WTC11 (cell line): ENCODE data around the gene CHD9NB. TPM values are rescaled to one million over a fixed set of nuclear protein-coding genes. Genes with fewer than 3 reads are reported as not detected.

Experiments
- ATAC-seq: fragments of 200-7000 bp; cut with Tn5 transposase; 2 replicates; pipeline ENCODE4 v1.10.0; 2021; ENCODE audit warnings: mild to moderate bottlenecking, moderate library complexity
- CTCF ChIA-PET: fragments of 300-600 bp; sonication (Branson Sonifier 250); formaldehyde crosslinking; loops from one replicate; lab custom pipeline; 2021; ENCODE audit warnings: antibody characterized with exemption; lab: Charles Lee
- POLR2A ChIA-PET: fragments of 350-600 bp; sonication (Branson Sonifier 250); formaldehyde crosslinking; loops from one replicate; lab custom pipeline; 2021; ENCODE audit warnings: antibody characterized with exemption; lab: Charles Lee
- DNase-seq: peaks from one replicate; pipeline ENCODE4 v3.0.0; 2021; ENCODE audit warnings: low spot score
- H3K27ac Mint-ChIP-seq: 2 replicates; pipeline ENCODE4 v1.8.0; 2021; ENCODE audit warnings: mixed read lengths
- H3K27me3 Mint-ChIP-seq: 2 replicates; pipeline ENCODE4 v1.8.0; 2021; ENCODE audit warnings: low read depth, mild to moderate bottlenecking, moderate library complexity, mixed read lengths
- H3K36me3 Mint-ChIP-seq: 2 replicates; pipeline ENCODE4 v1.8.0; 2021; ENCODE audit warnings: mixed read lengths
- H3K4me1 Mint-ChIP-seq: 2 replicates; pipeline ENCODE4 v1.8.0; 2022; ENCODE audit warnings: mixed read lengths
- H3K4me3 Mint-ChIP-seq: 2 replicates; pipeline ENCODE4 v1.8.0; 2021; ENCODE audit warnings: mild to moderate bottlenecking, moderate library complexity, mixed read lengths
- H3K9me3 Mint-ChIP-seq: 2 replicates; pipeline ENCODE4 v1.8.0; 2021; ENCODE audit warnings: mixed read lengths
- CBFB ChIP-seq: sonication (generic); formaldehyde crosslinking; IDR thresholded peaks from 2 replicates; pipeline ENCODE4 v1.8.1; 2022; ENCODE audit warnings: mild to moderate bottlenecking, low read depth, missing genetic modification reagents
- CDX4 ChIP-seq: fragments of 250-450 bp; sonication (Bioruptor Pico); IDR thresholded peaks from 2 replicates; pipeline ENCODE4 v1.9.0; 2021; ENCODE audit warnings: moderate library complexity, mild to moderate bottlenecking, inconsistent platforms, borderline replicate concordance
- CTCF ChIP-seq: fragments of 200-600 bp; IDR thresholded peaks from 2 replicates; pipeline ENCODE4 v1.8.0; 2022; ENCODE audit warnings: antibody characterized with exemption
- ETV6 ChIP-seq: sonication (generic); formaldehyde crosslinking; IDR thresholded peaks from 2 replicates; pipeline ENCODE4 v1.8.1; 2022; ENCODE audit warnings: mild to moderate bottlenecking, missing genetic modification reagents
- HMGXB4 ChIP-seq: sonication (generic); formaldehyde crosslinking; IDR thresholded peaks from 2 replicates; pipeline ENCODE4 v1.8.1; 2023; ENCODE audit warnings: mild to moderate bottlenecking, moderate library complexity, missing genetic modification reagents
- JUN ChIP-seq: sonication (generic); formaldehyde crosslinking; IDR thresholded peaks from 2 replicates; pipeline ENCODE4 v1.8.0; 2023; ENCODE audit warnings: mild to moderate bottlenecking, missing genetic modification reagents
- KAT7 ChIP-seq: sonication (generic); formaldehyde crosslinking; IDR thresholded peaks from 2 replicates; pipeline ENCODE4 v1.8.1; 2023; ENCODE audit warnings: missing genetic modification reagents, mild to moderate bottlenecking, borderline replicate concordance
- NFE2L1 ChIP-seq: sonication (generic); formaldehyde crosslinking; IDR thresholded peaks from 2 replicates; pipeline ENCODE4 v1.8.1; 2023; ENCODE audit warnings: missing genetic modification reagents
- NFYB ChIP-seq: sonication (generic); formaldehyde crosslinking; conservative IDR thresholded peaks from 2 replicates; pipeline ENCODE4 v1.8.0; 2022; ENCODE audit warnings: low read depth, missing genetic modification reagents
- PRDM15 ChIP-seq: sonication (generic); formaldehyde crosslinking; IDR thresholded peaks from 2 replicates; pipeline ENCODE4 v1.8.0; 2022; ENCODE audit warnings: missing genetic modification reagents
- USF2 ChIP-seq: sonication (generic); formaldehyde crosslinking; IDR thresholded peaks from 2 replicates; pipeline ENCODE4 v1.8.1; 2023; ENCODE audit warnings: mild to moderate bottlenecking, missing genetic modification reagents, moderate library complexity
- ZNF416 ChIP-seq: fragments of 250-450 bp; sonication (Bioruptor Pico); IDR thresholded peaks from 2 replicates; pipeline ENCODE4 v1.9.0; 2021; ENCODE audit warnings: mild to moderate bottlenecking, inconsistent platforms
- ZNF532 ChIP-seq: fragments of 250-450 bp; sonication (Bioruptor Pico); IDR thresholded peaks from 2 replicates; pipeline ENCODE4 v1.9.0; 2021; ENCODE audit warnings: mild to moderate bottlenecking, borderline replicate concordance
- total RNA-seq: library from RNA; stranded (reverse); gene quantifications from 3 replicates; pipeline ENCODE4 v1.2.3, GENCODE V29; 2021
- TF ChIP-seq, protein P1 (sequence below): sonication (generic); formaldehyde crosslinking; IDR thresholded peaks from 2 replicates; pipeline ENCODE4 v1.8.0; 2022; ENCODE audit warnings: mild to moderate bottlenecking, missing genetic modification reagents
- TF ChIP-seq, protein P2 (sequence below): sonication (generic); formaldehyde crosslinking; IDR thresholded peaks from 2 replicates; pipeline ENCODE4 v1.8.1; 2022; ENCODE audit warnings: low read depth, missing genetic modification reagents, borderline replicate concordance

CHD9NB gene
- total RNA-seq, 1 experiment from 2014 or later: 3.5 TPM

DNA sequence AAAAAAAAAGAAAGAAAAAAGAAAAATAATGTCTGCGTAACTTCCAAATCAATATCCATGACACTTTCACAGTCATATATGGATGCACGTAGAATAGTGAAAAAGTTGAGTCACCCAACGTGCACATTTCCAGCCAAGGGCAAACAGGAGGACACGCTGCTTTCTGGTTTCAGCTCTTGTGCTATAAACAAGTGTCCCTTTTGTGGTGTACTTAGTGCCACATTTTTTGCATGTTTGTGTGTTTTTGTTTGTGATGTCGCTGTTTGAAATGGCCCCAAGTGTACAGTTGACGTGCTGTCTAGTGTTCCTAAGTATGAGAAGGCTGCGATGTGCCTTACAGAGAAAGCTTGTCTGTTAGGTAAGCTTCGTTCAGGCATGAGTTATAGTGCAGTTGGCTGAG, 5.0 kb upstream of the CHD9NB start (continued):
- no peak for TF ChIP-seq ZNF532 (CRISPR knock-in tag)

DNA sequence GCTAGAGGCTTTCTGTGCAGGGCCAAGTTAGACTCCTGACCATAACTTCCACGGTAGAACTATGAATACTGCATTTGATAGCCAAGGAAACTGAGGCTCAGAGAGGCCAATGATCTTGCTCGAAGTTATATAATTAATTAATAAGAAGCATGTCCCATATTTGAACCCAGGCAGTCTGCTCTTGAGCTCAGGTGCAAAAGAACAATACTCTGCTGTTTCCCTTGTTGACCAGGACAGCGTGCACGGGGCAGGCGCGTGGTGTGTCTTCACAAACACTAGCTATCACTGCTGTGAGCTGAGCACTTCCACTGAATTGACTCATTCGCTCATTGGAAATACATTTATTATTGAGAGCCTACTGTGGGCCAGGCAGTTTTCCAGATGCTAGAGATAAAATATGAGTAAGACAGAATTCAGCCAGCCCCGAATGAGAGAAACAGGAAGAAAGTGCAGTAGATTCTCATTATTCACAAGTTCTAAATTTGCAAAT, 3.7 kb upstream of the CHD9NB start:
- H3K4me1 Mint-ChIP-seq: peaks cover 41% of the 10 kb centered on the region
- H3K9me3 Mint-ChIP-seq: no peaks in the 10 kb centered on the region
- peaks cover 10% of the 10 kb centered on the region; the same call in 1 of the 2 replicates for H3K27me3 Mint-ChIP-seq
- ATAC-seq: no peak
- no peaks in the 10 kb centered on the region for H3K36me3 Mint-ChIP-seq
- ChIA-PET POLR2A (interaction anchor here (0.5 to 1.1 kb wide), 2 partner anchors 14 to 43 kb away, joined by 3 to 5 read pairs; no protein-coding TSS in a partner anchor), CTCF (interaction anchor here (0.7 to 2.6 kb wide), 5 partner anchors 13 to 227 kb away, joined by 3 to 21 read pairs (median 6); no protein-coding TSS in a partner anchor)
- 0 out of 2 replicates have a peak overlapping the region, but pooled peaks have one; percentile 33 for H3K4me3 Mint-ChIP-seq
- no peak overlapping the region for H3K27ac Mint-ChIP-seq
- DNase-seq: no peak
- no peak for TF ChIP-seq NFE2L1 (CRISPR knock-in tag)
- no peak for TF ChIP-seq PRDM15 (CRISPR knock-in tag)
- no peak for TF ChIP-seq HMGXB4 (CRISPR knock-in tag)
- no peak for TF ChIP-seq CBFB (CRISPR knock-in tag)
- TF ChIP-seq, protein P1, sequence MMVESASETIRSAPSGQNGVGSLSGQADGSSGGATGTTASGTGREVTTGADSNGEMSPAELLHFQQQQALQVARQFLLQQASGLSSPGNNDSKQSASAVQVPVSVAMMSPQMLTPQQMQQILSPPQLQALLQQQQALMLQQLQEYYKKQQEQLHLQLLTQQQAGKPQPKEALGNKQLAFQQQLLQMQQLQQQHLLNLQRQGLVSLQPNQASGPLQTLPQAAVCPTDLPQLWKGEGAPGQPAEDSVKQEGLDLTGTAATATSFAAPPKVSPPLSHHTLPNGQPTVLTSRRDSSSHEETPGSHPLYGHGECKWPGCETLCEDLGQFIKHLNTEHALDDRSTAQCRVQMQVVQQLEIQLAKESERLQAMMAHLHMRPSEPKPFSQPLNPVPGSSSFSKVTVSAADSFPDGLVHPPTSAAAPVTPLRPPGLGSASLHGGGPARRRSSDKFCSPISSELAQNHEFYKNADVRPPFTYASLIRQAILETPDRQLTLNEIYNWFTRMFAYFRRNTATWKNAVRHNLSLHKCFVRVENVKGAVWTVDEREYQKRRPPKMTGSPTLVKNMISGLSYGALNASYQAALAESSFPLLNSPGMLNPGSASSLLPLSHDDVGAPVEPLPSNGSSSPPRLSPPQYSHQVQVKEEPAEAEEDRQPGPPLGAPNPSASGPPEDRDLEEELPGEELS (CRISPR knock-in tag): no peak
- TF ChIP-seq, protein P2, sequence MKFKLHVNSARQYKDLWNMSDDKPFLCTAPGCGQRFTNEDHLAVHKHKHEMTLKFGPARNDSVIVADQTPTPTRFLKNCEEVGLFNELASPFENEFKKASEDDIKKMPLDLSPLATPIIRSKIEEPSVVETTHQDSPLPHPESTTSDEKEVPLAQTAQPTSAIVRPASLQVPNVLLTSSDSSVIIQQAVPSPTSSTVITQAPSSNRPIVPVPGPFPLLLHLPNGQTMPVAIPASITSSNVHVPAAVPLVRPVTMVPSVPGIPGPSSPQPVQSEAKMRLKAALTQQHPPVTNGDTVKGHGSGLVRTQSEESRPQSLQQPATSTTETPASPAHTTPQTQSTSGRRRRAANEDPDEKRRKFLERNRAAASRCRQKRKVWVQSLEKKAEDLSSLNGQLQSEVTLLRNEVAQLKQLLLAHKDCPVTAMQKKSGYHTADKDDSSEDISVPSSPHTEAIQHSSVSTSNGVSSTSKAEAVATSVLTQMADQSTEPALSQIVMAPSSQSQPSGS (CRISPR knock-in tag): no peak
- TF ChIP-seq NFYB: no peak
- no peak for TF ChIP-seq CDX4 (CRISPR knock-in tag)
- no peak for TF ChIP-seq KAT7 (CRISPR knock-in tag)
- no peak for TF ChIP-seq ETV6 (CRISPR knock-in tag)
- no peak for TF ChIP-seq CTCF
- no peak for TF ChIP-seq ZNF416 (CRISPR knock-in tag)
- no peak for TF ChIP-seq JUN (CRISPR knock-in tag)
- TF ChIP-seq USF2 (CRISPR knock-in tag): no peak
